Measurements from ENCODE around the gene SLC45A2.

DNA sequence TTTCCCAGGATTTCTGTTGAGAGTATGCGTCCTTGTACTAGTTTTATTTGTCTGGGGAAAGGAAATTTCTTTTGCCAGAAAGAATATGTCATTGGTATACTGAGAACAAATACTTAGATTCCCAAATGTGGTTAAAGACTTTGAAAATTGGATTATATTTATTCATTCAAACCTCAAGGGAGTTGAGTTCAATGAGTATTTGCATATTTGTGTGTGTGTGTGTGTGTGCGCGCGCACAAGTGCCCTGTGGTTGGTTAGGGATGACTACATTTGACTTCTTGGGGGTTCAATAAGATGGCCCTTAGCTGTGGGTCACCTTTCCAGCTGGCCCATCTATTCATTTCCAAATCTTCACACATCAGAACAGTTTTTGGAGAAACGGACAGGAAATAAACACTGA lies 43.4 kb downstream of the SLC45A2 start:
- TF ChIP-seq, protein P1, sequence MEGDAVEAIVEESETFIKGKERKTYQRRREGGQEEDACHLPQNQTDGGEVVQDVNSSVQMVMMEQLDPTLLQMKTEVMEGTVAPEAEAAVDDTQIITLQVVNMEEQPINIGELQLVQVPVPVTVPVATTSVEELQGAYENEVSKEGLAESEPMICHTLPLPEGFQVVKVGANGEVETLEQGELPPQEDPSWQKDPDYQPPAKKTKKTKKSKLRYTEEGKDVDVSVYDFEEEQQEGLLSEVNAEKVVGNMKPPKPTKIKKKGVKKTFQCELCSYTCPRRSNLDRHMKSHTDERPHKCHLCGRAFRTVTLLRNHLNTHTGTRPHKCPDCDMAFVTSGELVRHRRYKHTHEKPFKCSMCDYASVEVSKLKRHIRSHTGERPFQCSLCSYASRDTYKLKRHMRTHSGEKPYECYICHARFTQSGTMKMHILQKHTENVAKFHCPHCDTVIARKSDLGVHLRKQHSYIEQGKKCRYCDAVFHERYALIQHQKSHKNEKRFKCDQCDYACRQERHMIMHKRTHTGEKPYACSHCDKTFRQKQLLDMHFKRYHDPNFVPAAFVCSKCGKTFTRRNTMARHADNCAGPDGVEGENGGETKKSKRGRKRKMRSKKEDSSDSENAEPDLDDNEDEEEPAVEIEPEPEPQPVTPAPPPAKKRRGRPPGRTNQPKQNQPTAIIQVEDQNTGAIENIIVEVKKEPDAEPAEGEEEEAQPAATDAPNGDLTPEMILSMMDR (IDR thresholded peaks at IDR 0.05) = no peak
- TF ChIP-seq POLR2A (IDR thresholded peaks at IDR 0.05) = no peak
